ENCODE measurements around the gene JPH2.

Gene JPH2

DNA sequence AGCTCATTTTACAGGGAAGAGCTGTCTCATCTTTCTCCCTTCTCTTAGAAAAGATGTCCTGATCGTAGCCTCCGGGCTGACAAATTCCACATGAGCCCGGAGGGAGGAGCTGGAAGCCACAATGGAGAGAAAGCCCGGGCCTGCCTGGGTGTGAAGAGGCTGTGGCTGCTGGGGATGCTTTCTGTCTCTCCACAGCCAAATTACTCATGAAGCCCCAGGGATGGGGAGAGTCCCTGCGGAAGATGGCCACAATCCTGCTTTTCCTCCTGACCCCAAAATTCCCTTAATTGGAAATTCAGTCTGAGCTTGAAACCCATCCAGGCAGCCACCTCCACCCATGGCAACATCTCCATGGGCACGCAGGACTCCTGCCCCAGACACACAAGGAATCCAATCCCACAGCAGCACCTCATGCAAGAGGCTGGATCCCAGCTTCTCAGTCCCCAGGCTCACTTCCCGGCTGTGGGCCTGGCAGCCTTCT is 32.4 kb downstream of the JPH2 start:
- TF ChIP-seq, protein P1, sequence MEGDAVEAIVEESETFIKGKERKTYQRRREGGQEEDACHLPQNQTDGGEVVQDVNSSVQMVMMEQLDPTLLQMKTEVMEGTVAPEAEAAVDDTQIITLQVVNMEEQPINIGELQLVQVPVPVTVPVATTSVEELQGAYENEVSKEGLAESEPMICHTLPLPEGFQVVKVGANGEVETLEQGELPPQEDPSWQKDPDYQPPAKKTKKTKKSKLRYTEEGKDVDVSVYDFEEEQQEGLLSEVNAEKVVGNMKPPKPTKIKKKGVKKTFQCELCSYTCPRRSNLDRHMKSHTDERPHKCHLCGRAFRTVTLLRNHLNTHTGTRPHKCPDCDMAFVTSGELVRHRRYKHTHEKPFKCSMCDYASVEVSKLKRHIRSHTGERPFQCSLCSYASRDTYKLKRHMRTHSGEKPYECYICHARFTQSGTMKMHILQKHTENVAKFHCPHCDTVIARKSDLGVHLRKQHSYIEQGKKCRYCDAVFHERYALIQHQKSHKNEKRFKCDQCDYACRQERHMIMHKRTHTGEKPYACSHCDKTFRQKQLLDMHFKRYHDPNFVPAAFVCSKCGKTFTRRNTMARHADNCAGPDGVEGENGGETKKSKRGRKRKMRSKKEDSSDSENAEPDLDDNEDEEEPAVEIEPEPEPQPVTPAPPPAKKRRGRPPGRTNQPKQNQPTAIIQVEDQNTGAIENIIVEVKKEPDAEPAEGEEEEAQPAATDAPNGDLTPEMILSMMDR (IDR thresholded peaks at IDR 0.05; ENCODE audit: low read depth, low read length, missing control alignments): no peak
- DNase-seq (ENCODE audit: extremely low read depth, low read depth): no peak
- no peak overlapping the region for H3K4me3 ChIP-seq (replicated peaks; ENCODE audit: low read depth, low read length)

DNA sequence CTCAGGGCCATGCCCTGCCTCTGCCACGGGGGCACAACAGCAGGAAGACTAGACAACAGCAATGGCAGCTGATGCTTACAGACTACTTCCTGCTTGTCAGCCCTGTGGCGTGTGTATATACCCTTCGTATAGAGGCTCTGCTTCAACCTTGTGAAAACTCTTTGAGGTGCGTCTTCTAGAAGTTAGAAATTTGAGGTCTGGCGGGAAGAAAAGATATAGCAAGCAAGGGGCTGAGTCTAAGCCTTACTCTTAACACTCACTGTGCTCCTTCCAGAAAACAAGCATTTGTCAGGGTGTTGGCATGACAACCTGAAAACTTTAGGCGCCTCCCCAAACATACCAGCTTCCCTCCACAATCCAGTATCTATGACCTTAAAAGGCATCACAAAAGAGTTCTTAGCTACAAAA is 33.3 kb downstream of the JPH2 start:
- DNase-seq (ENCODE audit: extremely low read depth, low read depth): no peak
- TF ChIP-seq, protein P1 (IDR thresholded peaks at IDR 0.05; ENCODE audit: low read depth, low read length, missing control alignments): no peak
- H3K4me3 ChIP-seq (replicated peaks; ENCODE audit: low read depth, low read length): no peak overlapping the region

DNA sequence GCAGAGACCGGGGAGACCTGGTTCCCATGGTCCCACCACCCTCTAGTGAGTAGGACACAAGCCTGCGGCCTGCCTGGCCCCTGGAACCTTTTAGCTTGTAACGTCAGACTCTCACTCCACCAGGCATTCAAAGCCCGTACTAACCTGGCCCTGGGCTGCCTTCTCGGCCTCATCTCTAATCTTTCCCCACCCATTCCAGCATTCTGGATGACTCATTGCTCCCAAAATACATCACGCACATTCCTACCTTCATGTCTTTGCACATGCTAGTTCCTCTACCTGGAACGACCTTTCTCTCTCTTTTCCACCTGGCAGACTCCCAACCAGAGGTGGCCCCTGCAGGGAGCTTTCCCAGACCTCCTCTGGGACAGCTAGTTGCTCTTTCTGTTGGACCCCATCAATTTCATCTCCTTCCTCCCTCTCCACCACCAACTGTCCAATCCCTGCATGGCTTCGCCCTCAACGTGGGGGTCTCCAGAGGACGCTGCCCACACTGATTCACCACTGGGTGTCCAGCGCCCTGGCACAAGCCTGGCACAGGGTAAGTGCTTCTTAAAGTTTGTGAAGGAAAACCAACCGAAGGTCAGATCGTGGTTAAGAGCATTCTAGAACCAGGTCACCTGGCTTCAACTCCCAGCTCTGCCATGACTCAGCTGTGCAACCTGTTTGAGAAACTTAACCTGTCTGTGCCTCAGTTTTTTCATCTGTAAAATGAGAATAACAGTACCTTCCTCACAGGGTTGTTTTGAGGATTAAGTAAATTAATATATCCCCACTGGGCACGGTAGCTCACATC is 35.2 kb downstream of the JPH2 start:
- DNase-seq (ENCODE audit: extremely low read depth, low read depth): no peak
- TF ChIP-seq, protein P1 (IDR thresholded peaks at IDR 0.05; ENCODE audit: low read depth, low read length, missing control alignments): no peak
- H3K4me3 ChIP-seq (replicated peaks; ENCODE audit: low read depth, low read length): no peak overlapping the region

DNA sequence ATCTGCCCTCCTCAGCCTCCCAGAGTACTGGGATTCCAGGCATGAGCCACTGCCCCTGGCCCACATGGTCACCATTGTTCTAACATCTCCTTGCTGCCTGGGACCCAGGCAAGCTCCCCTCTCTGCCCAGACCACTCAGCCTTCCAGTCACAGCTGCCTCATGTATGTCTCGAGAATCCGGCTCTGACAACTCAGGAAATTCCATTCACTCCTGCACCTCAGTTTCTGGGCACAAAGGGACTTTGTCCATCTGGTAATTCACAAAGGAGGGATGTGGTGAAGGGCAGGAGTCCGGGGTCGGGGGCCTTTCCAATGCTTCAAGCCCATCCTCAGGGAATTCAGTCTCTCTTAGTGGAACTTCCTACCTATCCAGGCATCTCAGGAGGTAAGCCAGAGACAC is 40.7 kb downstream of the JPH2 start:
- TF ChIP-seq, protein P1 (IDR thresholded peaks at IDR 0.05; ENCODE audit: low read depth, low read length, missing control alignments): no peak
- no peak for DNase-seq (ENCODE audit: extremely low read depth, low read depth)
- H3K4me3 ChIP-seq (replicated peaks; ENCODE audit: low read depth, low read length): no peak overlapping the region

DNA sequence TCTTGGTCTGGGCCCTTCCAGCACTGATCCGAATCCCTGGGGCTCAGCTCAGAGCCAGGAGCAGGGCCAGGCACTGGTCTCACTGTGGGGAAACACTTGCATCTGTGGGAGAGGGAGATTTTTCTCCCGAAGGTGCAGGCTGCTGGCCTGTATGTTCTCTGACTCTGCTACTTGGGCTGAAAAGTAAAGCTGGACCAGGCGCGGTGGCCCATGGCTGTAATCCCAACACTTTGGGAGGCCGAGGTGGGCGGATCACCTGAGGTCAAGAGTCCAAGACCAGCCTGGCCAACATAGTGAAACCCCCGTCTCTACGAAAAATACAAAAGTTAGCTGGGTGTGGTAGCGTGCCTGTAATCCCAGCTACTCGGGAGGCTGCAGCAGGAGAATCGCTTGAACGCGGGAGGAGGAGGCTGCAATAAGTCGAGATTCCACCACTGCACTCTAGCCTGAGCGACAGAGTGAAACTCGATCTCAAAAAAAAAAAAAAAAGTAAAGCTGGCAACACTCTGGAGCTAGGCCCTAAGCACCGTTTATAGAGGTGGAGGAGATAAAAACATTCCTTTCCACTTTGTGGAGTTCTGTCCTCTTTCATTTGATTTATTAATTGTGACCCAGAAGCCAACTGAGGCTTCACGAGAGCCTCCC is 41.7 kb downstream of the JPH2 start:
- no peak overlapping the region for H3K4me3 ChIP-seq (replicated peaks; ENCODE audit: low read depth, low read length)
- DNase-seq (ENCODE audit: extremely low read depth, low read depth): no peak
- TF ChIP-seq, protein P1 (IDR thresholded peaks at IDR 0.05; ENCODE audit: low read depth, low read length, missing control alignments): no peak

DNA sequence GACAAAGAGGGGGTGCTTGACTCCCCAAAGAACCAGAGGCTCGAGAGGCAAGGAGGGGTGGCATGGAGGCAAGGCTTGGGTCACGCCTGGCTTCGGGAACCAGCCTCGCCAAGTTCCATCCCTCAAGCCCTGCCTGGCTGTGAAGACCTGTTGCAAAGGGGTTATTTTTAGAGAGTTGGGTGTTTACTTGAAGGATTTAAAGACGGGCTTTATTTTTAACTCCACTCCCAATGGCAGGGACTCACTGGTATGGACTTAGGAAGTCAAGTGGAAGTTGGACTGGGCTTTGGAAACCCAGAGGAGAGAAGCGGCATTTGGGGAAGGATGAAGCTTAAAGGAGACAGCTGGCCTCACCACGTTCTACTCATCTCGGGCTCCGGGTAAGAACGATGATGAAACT is 43.1 kb downstream of the JPH2 start:
- TF ChIP-seq, protein P1 (IDR thresholded peaks at IDR 0.05; ENCODE audit: low read depth, low read length, missing control alignments): no peak
- DNase-seq (ENCODE audit: extremely low read depth, low read depth): no peak
- no peak overlapping the region for H3K4me3 ChIP-seq (replicated peaks; ENCODE audit: low read depth, low read length)
